ENCODE measurements around the gene APOE. TPM values are rescaled to one million over a fixed set of nuclear protein-coding genes. Genes with fewer than 3 reads are reported as not detected.
"Not testable (repeated sequence)": the region's sequence is repeated elsewhere in the genome, so short reads cannot be mapped to it uniquely, and the experiment has no call there.

The APOE gene
- total RNA-seq, 2 donors from 2014 or later, result 2,216 to 2,598 TPM

DNA sequence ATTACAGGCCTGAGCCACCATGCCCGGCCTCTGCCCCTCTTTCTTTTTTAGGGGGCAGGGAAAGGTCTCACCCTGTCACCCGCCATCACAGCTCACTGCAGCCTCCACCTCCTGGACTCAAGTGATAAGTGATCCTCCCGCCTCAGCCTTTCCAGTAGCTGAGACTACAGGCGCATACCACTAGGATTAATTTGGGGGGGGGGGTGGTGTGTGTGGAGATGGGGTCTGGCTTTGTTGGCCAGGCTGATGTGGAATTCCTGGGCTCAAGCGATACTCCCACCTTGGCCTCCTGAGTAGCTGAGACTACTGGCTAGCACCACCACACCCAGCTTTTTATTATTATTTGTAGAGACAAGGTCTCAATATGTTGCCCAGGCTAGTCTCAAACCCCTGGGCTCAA is 4.2 kb downstream of the APOE start:
- WGBS, 2 experiments (ENCODE audit: insufficient coverage in 1 of 2, insufficient read length in 1 of 2), result 89% methylated on average over 4 of the region's 5 CpGs; no CpG with 5 or more reads in 1 of the 2 experiments
- no peaks in the 10 kb centered on the region for H3K27me3 ChIP-seq (ENCODE audit: control insufficient read depth, insufficient read depth, low read length, poor library complexity, severe bottlenecking)
- H3K4me1 Mint-ChIP-seq, result peaks cover 36% of the 10 kb centered on the region
- no peaks in the 10 kb centered on the region for H3K9me3 Mint-ChIP-seq
- TF ChIP-seq, protein P1, sequence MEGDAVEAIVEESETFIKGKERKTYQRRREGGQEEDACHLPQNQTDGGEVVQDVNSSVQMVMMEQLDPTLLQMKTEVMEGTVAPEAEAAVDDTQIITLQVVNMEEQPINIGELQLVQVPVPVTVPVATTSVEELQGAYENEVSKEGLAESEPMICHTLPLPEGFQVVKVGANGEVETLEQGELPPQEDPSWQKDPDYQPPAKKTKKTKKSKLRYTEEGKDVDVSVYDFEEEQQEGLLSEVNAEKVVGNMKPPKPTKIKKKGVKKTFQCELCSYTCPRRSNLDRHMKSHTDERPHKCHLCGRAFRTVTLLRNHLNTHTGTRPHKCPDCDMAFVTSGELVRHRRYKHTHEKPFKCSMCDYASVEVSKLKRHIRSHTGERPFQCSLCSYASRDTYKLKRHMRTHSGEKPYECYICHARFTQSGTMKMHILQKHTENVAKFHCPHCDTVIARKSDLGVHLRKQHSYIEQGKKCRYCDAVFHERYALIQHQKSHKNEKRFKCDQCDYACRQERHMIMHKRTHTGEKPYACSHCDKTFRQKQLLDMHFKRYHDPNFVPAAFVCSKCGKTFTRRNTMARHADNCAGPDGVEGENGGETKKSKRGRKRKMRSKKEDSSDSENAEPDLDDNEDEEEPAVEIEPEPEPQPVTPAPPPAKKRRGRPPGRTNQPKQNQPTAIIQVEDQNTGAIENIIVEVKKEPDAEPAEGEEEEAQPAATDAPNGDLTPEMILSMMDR (conservative IDR thresholded peaks at IDR 0.05), result no peak
- peak overlapping the region; percentile 42 for H3K4me3 Mint-ChIP-seq
- peaks cover 29% of the 10 kb centered on the region for H3K36me3 Mint-ChIP-seq (ENCODE audit: low read depth)
- no peaks in the 10 kb centered on the region for H3K9me3 ChIP-seq (ENCODE audit: control insufficient read depth, low read length)
- no peak overlapping the region for H3K27ac ChIP-seq (ENCODE audit: low read depth, low read length)
- H3K36me3 ChIP-seq (ENCODE audit: control insufficient read depth, insufficient read depth, low read length), result peaks cover 19% of the 10 kb centered on the region
- H3K27ac Mint-ChIP-seq, result peak overlapping the region; percentile 92
- DNase-seq, result no peak
- no peak overlapping the region for H3K9ac ChIP-seq (ENCODE audit: extremely low read depth, low read length, poor library complexity, severe bottlenecking)
- H3K4me3 ChIP-seq (ENCODE audit: low read length), result no peak overlapping the region
- no peaks in the 10 kb centered on the region for H3K4me1 ChIP-seq (ENCODE audit: control insufficient read depth, insufficient read depth, low read length)
- no peaks in the 10 kb centered on the region for H3K27me3 Mint-ChIP-seq (ENCODE audit: insufficient read depth)

DNA sequence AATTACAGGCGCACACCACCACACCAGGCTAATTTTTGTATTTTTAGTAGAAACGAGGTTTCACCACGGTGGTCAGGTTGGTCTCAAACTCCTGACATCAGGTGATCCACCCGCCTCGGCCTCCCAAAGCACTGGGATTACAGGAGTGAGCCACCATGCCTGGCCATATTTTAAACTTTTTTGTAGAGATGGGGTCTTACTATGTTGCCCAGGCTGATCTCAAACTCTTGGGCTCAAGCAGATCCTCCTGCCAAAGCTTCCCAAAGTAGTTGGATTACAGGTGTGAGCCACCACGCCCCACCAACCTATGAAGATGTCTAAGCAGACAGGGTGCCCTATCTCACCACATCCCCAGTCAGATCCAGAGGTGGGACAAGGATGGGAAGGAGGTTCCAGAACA is 6.3 kb downstream of the APOE start:
- not testable (repeated sequence) for H3K4me3 ChIP-seq (ENCODE audit: low read length); H3K9me3 ChIP-seq (ENCODE audit: control insufficient read depth, low read length); H3K27me3 ChIP-seq (ENCODE audit: control insufficient read depth, insufficient read depth, low read length, poor library complexity, severe bottlenecking); H3K9ac ChIP-seq (ENCODE audit: extremely low read depth, low read length, poor library complexity, severe bottlenecking); H3K4me1 ChIP-seq (ENCODE audit: control insufficient read depth, insufficient read depth, low read length); H3K27ac ChIP-seq (ENCODE audit: low read depth, low read length); H3K27me3 Mint-ChIP-seq (ENCODE audit: insufficient read depth); DNase-seq; H3K9me3 Mint-ChIP-seq; H3K4me3 Mint-ChIP-seq
- H3K4me1 Mint-ChIP-seq, result peaks cover 36% of the 10 kb centered on the region
- H3K36me3 Mint-ChIP-seq (ENCODE audit: low read depth), result peaks cover 31% of the 10 kb centered on the region
- WGBS, 2 experiments (ENCODE audit: insufficient coverage in 1 of 2, insufficient read length in 1 of 2), result 95% methylated on average over 5 to 6 of the region's 6 CpGs
- H3K36me3 ChIP-seq (ENCODE audit: control insufficient read depth, insufficient read depth, low read length), result peaks cover 29% of the 10 kb centered on the region
- peak overlapping the region; percentile 39 for H3K27ac Mint-ChIP-seq

DNA sequence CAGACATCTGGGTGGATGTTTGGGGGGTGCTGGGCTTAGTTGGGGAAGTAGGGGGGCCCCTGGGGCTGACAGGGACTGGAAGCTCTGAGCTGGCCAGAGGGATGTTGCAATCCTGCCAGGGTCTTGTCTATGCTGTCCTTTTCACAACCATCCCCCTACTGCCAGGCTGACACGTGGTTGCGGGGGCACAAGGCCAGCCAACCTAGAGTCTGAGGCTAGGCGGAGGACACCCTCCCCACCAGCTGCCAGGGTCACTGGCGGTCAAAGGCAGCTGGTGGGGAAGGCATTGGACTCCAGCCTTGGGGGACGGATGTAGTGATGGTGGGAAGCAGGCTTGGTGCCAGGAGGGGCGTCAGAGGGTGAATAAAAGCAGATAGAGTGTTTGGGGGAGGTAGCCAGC is 7.3 kb downstream of the APOE start:
- Histone ChIP-seq H3K36me3 (ENCODE audit: control insufficient read depth, insufficient read depth, low read length) (peaks cover 24% of the 10 kb centered on the region), H3K27ac (ENCODE audit: low read depth, low read length) (no peak overlapping the region), H3K9me3 (ENCODE audit: control insufficient read depth, low read length) (no peaks in the 10 kb centered on the region), H3K9ac (ENCODE audit: extremely low read depth, low read length, poor library complexity, severe bottlenecking) (no peak overlapping the region), H3K27me3 (ENCODE audit: control insufficient read depth, insufficient read depth, low read length, poor library complexity, severe bottlenecking) (no peaks in the 10 kb centered on the region), H3K4me3 (ENCODE audit: low read length) (no peak overlapping the region), H3K4me1 (ENCODE audit: control insufficient read depth, insufficient read depth, low read length) (no peaks in the 10 kb centered on the region)
- Mint-ChIP-seq H3K27ac (peak overlapping the region; percentile 100), H3K4me1 (peaks cover 36% of the 10 kb centered on the region), H3K4me3 (peak overlapping the region; percentile 98), H3K9me3 (no peaks in the 10 kb centered on the region), H3K27me3 (ENCODE audit: insufficient read depth) (no peaks in the 10 kb centered on the region), H3K36me3 (ENCODE audit: low read depth) (peaks cover 28% of the 10 kb centered on the region)
- DNase-seq, result no peak
- TF ChIP-seq, protein P1 (conservative IDR thresholded peaks at IDR 0.05), result no peak
- 97% methylated on average over 6 of the region's 6 CpGs; no CpG with 5 or more reads in 1 of the 2 experiments for WGBS, 2 experiments (ENCODE audit: insufficient coverage in 1 of 2, insufficient read length in 1 of 2)

DNA sequence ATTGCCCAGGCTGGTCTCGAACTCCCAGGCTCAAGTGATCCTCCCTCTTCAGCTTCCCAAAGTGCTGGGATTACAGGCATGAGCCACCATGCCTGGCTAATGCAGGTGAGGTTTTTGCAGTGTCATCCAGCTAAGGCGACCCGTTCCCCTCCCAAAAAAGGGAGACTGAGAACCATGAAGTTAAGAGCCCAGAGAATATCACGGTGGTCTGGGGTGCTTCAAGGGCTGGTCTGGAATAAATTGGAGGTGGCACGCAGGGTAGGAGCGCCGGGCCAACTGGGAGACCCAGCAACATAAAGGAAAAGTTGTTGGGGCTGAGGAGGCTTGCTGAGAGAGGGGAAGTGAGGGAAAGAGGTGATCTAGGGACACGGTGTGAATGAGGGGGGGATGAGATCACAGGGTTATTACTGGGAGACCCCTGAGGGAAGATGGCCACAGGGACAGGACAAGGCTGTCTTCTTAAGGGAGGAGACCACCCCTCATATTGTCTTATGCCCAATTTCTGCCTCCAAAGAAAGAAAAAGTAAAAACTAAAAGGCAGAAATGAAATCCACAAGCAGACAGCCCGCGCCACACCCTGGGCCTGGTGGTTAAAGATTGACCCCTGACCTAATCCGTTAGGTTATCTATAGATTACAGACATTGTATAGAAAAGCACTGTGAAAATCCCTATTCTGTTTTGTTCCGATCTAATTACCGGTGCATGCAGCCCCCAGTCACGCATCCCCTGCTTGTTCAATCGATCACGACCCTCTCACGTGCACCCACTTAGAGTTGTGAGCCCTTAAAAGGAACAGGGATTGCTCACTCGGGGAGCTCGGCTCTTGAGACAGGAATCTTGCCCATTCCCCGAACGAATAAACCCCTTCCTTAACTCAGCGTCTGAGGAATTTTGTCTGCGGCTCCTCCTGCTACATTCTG is 8.2 kb downstream of the APOE start:
- not testable (repeated sequence) for H3K27me3 ChIP-seq (ENCODE audit: control insufficient read depth, insufficient read depth, low read length, poor library complexity, severe bottlenecking); H3K9me3 Mint-ChIP-seq; H3K4me1 ChIP-seq (ENCODE audit: control insufficient read depth, insufficient read depth, low read length); H3K27me3 Mint-ChIP-seq (ENCODE audit: insufficient read depth); H3K9me3 ChIP-seq (ENCODE audit: control insufficient read depth, low read length)
- peak overlapping the region; percentile 90 for H3K9ac ChIP-seq (ENCODE audit: extremely low read depth, low read length, poor library complexity, severe bottlenecking)
- Mint-ChIP-seq H3K27ac (peak overlapping the region; percentile 100), H3K4me3 (peak overlapping the region; percentile 98), H3K4me1 (peaks cover 31% of the 10 kb centered on the region), H3K36me3 (ENCODE audit: low read depth) (peaks cover 29% of the 10 kb centered on the region)
- H3K36me3 ChIP-seq (ENCODE audit: control insufficient read depth, insufficient read depth, low read length), result peaks cover 22% of the 10 kb centered on the region
- peak overlapping the region; percentile 32 for H3K27ac ChIP-seq (ENCODE audit: low read depth, low read length)
- DNase-seq, result peak; percentile 61
- H3K4me3 ChIP-seq (ENCODE audit: low read length), result peak overlapping the region; percentile 89
- WGBS, 2 experiments (ENCODE audit: insufficient coverage in 1 of 2, insufficient read length in 1 of 2), result 45 to 67% methylated on average over 17 to 22 of the region's 23 CpGs

DNA sequence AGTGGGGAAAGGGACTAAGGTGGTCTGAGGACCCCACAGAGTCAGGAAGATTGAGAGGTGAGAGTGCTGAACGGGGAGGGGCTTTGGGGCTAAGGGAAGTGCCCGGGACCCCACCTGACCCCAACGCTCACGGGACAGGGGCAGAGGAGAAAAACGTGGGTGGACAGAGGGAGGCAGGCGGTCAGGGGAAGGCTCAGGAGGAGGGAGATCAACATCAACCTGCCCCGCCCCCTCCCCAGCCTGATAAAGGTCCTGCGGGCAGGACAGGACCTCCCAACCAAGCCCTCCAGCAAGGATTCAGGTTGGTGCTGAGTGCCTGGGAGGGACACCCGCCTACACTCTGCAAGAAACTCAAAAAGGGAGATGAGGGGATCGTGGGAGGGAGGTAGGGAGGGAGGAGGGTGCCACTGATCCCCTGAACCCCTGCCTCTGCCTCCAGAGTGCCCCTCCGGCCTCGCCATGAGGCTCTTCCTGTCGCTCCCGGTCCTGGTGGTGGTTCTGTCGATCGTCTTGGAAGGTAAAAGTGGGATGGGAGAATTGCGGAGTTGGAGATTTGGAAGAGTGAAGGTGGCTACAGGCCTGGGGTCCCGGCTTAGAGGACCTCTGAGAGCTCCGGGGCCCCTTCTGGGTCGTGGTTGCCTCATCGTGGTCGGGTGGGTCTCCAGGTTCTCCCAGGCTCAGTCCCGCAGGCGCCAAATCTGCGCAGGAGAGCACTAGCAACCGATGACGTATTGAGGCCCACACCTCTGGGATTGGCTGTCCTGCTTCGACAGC is 9.0 kb downstream of the APOE start, which contains the start of gene APOC1:
Gene APOC1, plus strand, starts transcription at position 176 of the 774 bp plus-strand sequence. Its CDS starts 284 bp downstream, at position 460.
- DNase-seq, result peak; percentile 96
- Histone ChIP-seq H3K4me3 (ENCODE audit: low read length) (peak within 1 kb of the TSS; percentile 89), H3K36me3 (ENCODE audit: control insufficient read depth, insufficient read depth, low read length) (peaks cover 30% of the 10 kb centered on the region), H3K27ac (ENCODE audit: low read depth, low read length) (peak within 1 kb of the TSS; percentile 71), H3K9ac (ENCODE audit: extremely low read depth, low read length, poor library complexity, severe bottlenecking) (peak within 1 kb of the TSS; percentile 90)
- H3K27ac Mint-ChIP-seq, result peak within 1 kb of the TSS; percentile 100
- H3K27me3 Mint-ChIP-seq (ENCODE audit: insufficient read depth); H3K27me3 ChIP-seq (ENCODE audit: control insufficient read depth, insufficient read depth, low read length, poor library complexity, severe bottlenecking); H3K9me3 ChIP-seq (ENCODE audit: control insufficient read depth, low read length); H3K4me1 ChIP-seq (ENCODE audit: control insufficient read depth, insufficient read depth, low read length); H3K9me3 Mint-ChIP-seq: not testable (repeated sequence)
- 1 to 5% methylated on average over 8 to 21 of the region's 28 CpGs for WGBS, 2 experiments (ENCODE audit: insufficient coverage in 1 of 2, insufficient read length in 1 of 2)
- H3K4me1 Mint-ChIP-seq, result peaks cover 27% of the 10 kb centered on the region
- H3K4me3 Mint-ChIP-seq, result peak within 1 kb of the TSS; percentile 98
- H3K36me3 Mint-ChIP-seq (ENCODE audit: low read depth), result peaks cover 31% of the 10 kb centered on the region
